ENCODE measurements around the gene PRRT1B.

The PRRT1B gene

DNA sequence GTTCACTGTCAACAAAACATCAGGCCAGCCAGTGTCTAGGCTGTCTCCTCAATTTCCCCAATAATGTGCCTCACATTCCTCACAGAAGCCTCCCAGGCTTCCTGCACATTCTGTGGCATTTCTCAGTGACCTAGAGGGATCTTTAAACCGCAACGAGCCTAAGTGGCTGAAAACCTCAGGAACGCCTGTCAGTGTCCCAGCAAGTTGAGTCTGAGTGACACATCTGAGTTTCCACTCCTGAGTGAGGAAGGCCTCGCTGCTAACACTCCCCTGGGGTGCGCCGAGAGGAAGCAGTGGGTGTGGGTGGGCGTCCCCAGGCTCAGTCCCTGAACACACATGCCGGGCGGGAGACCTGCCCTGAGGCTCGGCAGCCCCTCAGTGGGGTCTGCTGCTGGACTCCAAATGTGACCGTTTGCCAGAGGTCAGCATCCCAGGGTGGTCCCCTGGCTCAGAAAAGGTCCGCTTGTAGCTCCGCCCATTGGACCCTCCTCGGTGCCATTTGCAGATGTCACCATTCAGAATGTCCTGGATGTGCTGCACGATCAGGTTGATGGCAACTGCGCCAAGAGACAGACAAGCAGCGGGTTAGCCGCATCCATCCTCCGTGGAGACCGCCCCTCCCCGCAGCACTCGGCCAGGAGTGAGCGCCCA, 20.5 kb upstream of the PRRT1B start:
- Histone ChIP-seq H4K20me1 (ENCODE audit: insufficient read depth, low read length) (no peaks in the 10 kb centered on the region), H3K9me3 (ENCODE audit: insufficient read depth, low read length) (no peaks in the 10 kb centered on the region), H3K9ac (ENCODE audit: low read length) (no peak overlapping the region), H3K4me3 (ENCODE audit: low read length) (no peak overlapping the region), H3K79me2 (ENCODE audit: low read length) (peaks cover 2% of the 10 kb centered on the region), H2AFZ (ENCODE audit: low read depth, low read length) (no peak overlapping the region), H3K4me2 (ENCODE audit: low read length) (no peak overlapping the region), H3K27ac (ENCODE audit: low read length) (no peak overlapping the region), H3K36me3 (replicated peaks; ENCODE audit: low read depth, low read length) (peaks cover 32% of the 10 kb centered on the region), H3K27me3 (ENCODE audit: low read depth, low read length) (no peaks in the 10 kb centered on the region), H3K4me1 (ENCODE audit: low read length) (0 out of 2 replicates have a peak, but pooled peaks cover under 1% of the 10 kb centered on the region)
- TF ChIP-seq EZH2phosphoT487 (IDR thresholded peaks at IDR 0.05; ENCODE audit: low read depth): no peak
- TF ChIP-seq, protein P1, sequence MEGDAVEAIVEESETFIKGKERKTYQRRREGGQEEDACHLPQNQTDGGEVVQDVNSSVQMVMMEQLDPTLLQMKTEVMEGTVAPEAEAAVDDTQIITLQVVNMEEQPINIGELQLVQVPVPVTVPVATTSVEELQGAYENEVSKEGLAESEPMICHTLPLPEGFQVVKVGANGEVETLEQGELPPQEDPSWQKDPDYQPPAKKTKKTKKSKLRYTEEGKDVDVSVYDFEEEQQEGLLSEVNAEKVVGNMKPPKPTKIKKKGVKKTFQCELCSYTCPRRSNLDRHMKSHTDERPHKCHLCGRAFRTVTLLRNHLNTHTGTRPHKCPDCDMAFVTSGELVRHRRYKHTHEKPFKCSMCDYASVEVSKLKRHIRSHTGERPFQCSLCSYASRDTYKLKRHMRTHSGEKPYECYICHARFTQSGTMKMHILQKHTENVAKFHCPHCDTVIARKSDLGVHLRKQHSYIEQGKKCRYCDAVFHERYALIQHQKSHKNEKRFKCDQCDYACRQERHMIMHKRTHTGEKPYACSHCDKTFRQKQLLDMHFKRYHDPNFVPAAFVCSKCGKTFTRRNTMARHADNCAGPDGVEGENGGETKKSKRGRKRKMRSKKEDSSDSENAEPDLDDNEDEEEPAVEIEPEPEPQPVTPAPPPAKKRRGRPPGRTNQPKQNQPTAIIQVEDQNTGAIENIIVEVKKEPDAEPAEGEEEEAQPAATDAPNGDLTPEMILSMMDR (IDR thresholded peaks at IDR 0.05; ENCODE audit: low read depth, low read length): no peak

DNA sequence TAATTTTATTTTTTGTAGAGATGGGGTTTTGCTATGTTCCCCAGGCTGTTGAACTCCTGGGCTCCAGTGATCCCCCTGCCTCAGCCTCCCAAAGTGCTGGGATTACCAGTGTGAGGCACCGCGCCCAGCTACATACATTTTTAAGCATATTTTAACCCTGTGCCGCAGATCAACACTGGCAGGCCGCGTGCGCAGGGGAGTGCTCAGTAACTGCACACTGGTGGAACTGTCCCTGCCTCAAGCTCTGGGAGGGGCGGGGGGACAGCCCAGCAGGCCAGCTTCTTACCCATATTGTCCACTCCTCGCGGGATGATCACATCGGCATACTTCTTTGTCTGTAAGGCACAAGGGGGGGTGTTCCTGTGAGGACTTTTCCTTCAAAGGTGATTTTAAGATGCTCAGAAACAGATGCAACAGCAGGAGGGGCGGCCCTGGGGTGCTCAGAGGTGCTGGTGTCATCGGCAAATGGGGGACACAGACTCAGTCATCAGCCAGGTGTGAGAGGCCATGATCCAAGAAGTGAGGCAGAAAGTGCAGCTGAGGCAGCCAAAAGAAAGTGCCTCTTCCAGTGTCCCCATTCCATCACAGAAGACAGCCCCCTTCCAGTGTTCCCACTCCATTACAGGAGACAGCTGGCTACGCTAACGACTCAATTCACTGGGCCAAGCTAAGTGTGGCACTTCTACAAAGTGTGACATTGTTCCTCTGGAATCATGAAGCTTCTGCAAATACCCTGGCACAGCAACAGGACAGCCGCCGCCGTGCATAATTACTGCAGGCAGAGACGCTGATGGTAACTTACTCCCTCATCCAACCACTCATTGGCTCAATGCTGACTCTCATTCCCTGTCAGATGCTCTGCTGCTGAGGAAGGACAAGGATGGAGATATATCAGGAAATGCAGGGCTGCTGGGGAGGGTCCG, 19.4 kb upstream of the PRRT1B start:
- Histone ChIP-seq H4K20me1 (ENCODE audit: insufficient read depth, low read length) (no peaks in the 10 kb centered on the region), H3K9ac (ENCODE audit: low read length) (no peak overlapping the region)
- TF ChIP-seq, protein P1 (IDR thresholded peaks at IDR 0.05; ENCODE audit: low read depth, low read length): no peak
- no peak for TF ChIP-seq EZH2phosphoT487 (IDR thresholded peaks at IDR 0.05; ENCODE audit: low read depth)

DNA sequence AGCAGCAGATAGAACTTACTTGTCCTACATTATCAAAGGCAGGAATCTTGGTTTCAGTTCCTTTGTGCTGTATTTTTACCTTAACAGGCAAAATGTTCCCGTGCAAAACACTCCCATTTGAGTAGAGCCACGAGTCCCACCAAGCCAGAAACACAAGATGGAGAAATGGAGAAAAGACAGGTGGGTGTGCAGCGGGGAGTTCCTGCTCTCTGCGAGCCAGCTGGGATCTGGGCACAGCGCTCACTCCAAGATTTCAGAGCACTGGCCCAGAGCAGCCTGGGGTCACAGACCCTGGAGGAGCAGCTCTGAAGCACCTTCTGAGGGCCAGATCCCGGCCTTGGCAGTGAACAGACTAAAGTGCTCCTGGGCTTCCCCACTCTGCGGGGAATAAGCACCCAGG, 17.1 kb upstream of the PRRT1B start:
- no peaks in the 10 kb centered on the region for H4K20me1 ChIP-seq (ENCODE audit: insufficient read depth, low read length)
- no peaks in the 10 kb centered on the region for H3K9me3 ChIP-seq (ENCODE audit: insufficient read depth, low read length)
- peaks cover 10% of the 10 kb centered on the region; the same call in 1 of the 2 replicates for H3K4me1 ChIP-seq (ENCODE audit: low read length)

More for the DNA sequence above, 19.4 kb upstream of the PRRT1B start:
- no peaks in the 10 kb centered on the region for H3K27me3 ChIP-seq (ENCODE audit: low read depth, low read length)
- H3K36me3 ChIP-seq (replicated peaks; ENCODE audit: low read depth, low read length): peaks cover 30% of the 10 kb centered on the region
- H3K4me2 ChIP-seq (ENCODE audit: low read length): no peak overlapping the region
- no peaks in the 10 kb centered on the region for H3K9me3 ChIP-seq (ENCODE audit: insufficient read depth, low read length)
- H3K4me1 ChIP-seq (ENCODE audit: low read length): peaks cover 7% of the 10 kb centered on the region; the same call in 1 of the 2 replicates
- H2AFZ ChIP-seq (ENCODE audit: low read depth, low read length): no peak overlapping the region
- no peak overlapping the region for H3K27ac ChIP-seq (ENCODE audit: low read length)
- no peak overlapping the region for H3K4me3 ChIP-seq (ENCODE audit: low read length)
- peaks cover 13% of the 10 kb centered on the region for H3K79me2 ChIP-seq (ENCODE audit: low read length)

More for the DNA sequence above, 17.1 kb upstream of the PRRT1B start:
- H3K4me2 ChIP-seq (ENCODE audit: low read length): no peak overlapping the region
- H3K36me3 ChIP-seq (replicated peaks; ENCODE audit: low read depth, low read length): peaks cover 30% of the 10 kb centered on the region
- H3K4me3 ChIP-seq (ENCODE audit: low read length): no peak overlapping the region
- H3K9ac ChIP-seq (ENCODE audit: low read length): no peak overlapping the region
- H3K27ac ChIP-seq (ENCODE audit: low read length): no peak overlapping the region
- H2AFZ ChIP-seq (ENCODE audit: low read depth, low read length): no peak overlapping the region
- TF ChIP-seq EZH2phosphoT487 (IDR thresholded peaks at IDR 0.05; ENCODE audit: low read depth): no peak
- TF ChIP-seq, protein P1 (IDR thresholded peaks at IDR 0.05; ENCODE audit: low read depth, low read length): no peak
- peaks cover 13% of the 10 kb centered on the region for H3K79me2 ChIP-seq (ENCODE audit: low read length)
- no peaks in the 10 kb centered on the region for H3K27me3 ChIP-seq (ENCODE audit: low read depth, low read length)

All from OCI-LY3 (cell line).